Endodermal cell (in vitro differentiated cells): ENCODE measurements around the gene RAB20. TPM values are rescaled to one million over a fixed set of nuclear protein-coding genes. Genes with fewer than 3 reads are reported as not detected.
A peak's percentile ranks its signal among the peaks of the same experiment; 100 is the strongest.

ENCODE experiments used
- DNase-seq: peaks from one replicate; pipeline ENCODE4 v3.0.0-alpha.2; 2017
- H3K27ac ChIP-seq: 2 replicates; pipeline ENCODE4 v1.5.1; 2013; ENCODE audit warnings: mild to moderate bottlenecking, low read depth, low read length, moderate library complexity
- H3K27me3 ChIP-seq: 2 replicates; pipeline ENCODE4 v1.6.1; 2013; ENCODE audit warnings: mild to moderate bottlenecking, low read length, moderate library complexity; ENCODE audit not compliant: insufficient read depth, control insufficient read depth, poor library complexity, severe bottlenecking
- H3K36me3 ChIP-seq: 2 replicates; pipeline ENCODE4 v1.7.0; 2013; ENCODE audit warnings: mild to moderate bottlenecking, low read length, moderate library complexity; ENCODE audit not compliant: control insufficient read depth, insufficient read depth
- H3K4me1 ChIP-seq: one replicate; pipeline ENCODE4 v1.7.0; 2013; ENCODE audit warnings: low read length; ENCODE audit not compliant: control insufficient read depth, insufficient read depth
- H3K4me3 ChIP-seq: 2 replicates; pipeline ENCODE4 v1.5.1; 2013; ENCODE audit warnings: mild to moderate bottlenecking, low read length, moderate library complexity
- H3K9ac ChIP-seq: 2 replicates; pipeline ENCODE4 v1.6.1; 2013; ENCODE audit warnings: mild to moderate bottlenecking, low read length, moderate library complexity; ENCODE audit not compliant: poor library complexity, severe bottlenecking; ENCODE audit errors: extremely low read depth
- H3K9me3 ChIP-seq: 2 replicates; pipeline ENCODE4 v1.6.1; 2013; ENCODE audit warnings: mild to moderate bottlenecking, low read length, moderate library complexity; ENCODE audit not compliant: control insufficient read depth
- H3K27ac Mint-ChIP-seq: 2 replicates; pipeline ENCODE4 v1.8.0; 2020; ENCODE audit warnings: mixed read lengths
- H3K27me3 Mint-ChIP-seq: 2 replicates; pipeline ENCODE4 v1.8.0; 2021; ENCODE audit warnings: mild to moderate bottlenecking, mixed read lengths; ENCODE audit not compliant: insufficient read depth
- H3K36me3 Mint-ChIP-seq: 2 replicates; pipeline ENCODE4 v1.8.0; 2020; ENCODE audit warnings: low read depth, mixed read lengths
- H3K4me1 Mint-ChIP-seq: 2 replicates; pipeline ENCODE4 v1.8.0; 2020; ENCODE audit warnings: mixed read lengths
- H3K4me3 Mint-ChIP-seq: 2 replicates; pipeline ENCODE4 v1.8.0; 2020; ENCODE audit warnings: mild to moderate bottlenecking, moderate library complexity, mixed read lengths
- H3K9me3 Mint-ChIP-seq: 2 replicates; pipeline ENCODE4 v1.8.0; 2020; ENCODE audit warnings: mild to moderate bottlenecking, mixed read lengths
- CTCF ChIP-seq: fragments of 200-600 bp; sonication (generic); conservative IDR thresholded peaks from 2 replicates; pipeline ENCODE4 v1.5.0; 2021; ENCODE audit warnings: antibody characterized with exemption, mild to moderate bottlenecking
- WGBS, 2 experiments: methylation state at CpG; one replicate each; pipeline versions ENCODE4 v1.1.5 to v1.1.7; 2013; ENCODE audit warnings: missing lambda C conversion rate in 2 of 2, mixed read lengths in 1 of 2; ENCODE audit not compliant: insufficient coverage in 1 of 2, insufficient read length in 1 of 2; 5-methylcytosine and 5-hydroxymethylcytosine counted together
- total RNA-seq, 2 donors: library from RNA; stranded (reverse); fragmentation: NEBNext Ultra II Directional in 1 of 2; extraction: Animal tissue kit (Norgen Biotek cat#: 25700) in 1 of 2; gene quantifications; 2 replicates in 1 of 2; 3 replicates in 1 of 2; pipeline ENCODE4 v1.2.1, GENCODE V29; 2021

RAB20 gene
- total RNA-seq, 2 donors from 2014 or later = 12.6 to 14.2 TPM

GRCh38 chr13:110554946-110555345, 6.6 kb downstream of the RAB20 start:
- Mint-ChIP-seq H3K27ac (no peak overlapping the region), H3K27me3 (no peaks in the 10 kb centered on the region)

GRCh38 chr13:110554227-110554836, 7.2 kb downstream of the RAB20 start:
- no peak for TF ChIP-seq CTCF
- H3K9me3 Mint-ChIP-seq = peaks cover 2% of the 10 kb centered on the region

More at GRCh38 chr13:110554946-110555345, 6.6 kb downstream of the RAB20 start:
- H3K36me3 Mint-ChIP-seq = peaks cover 19% of the 10 kb centered on the region
- Histone ChIP-seq H3K27me3 (no peaks in the 10 kb centered on the region), H3K4me3 (no peak overlapping the region), H3K4me1 (peaks cover 19% of the 10 kb centered on the region), H3K9ac (no peak overlapping the region), H3K9me3 (no peaks in the 10 kb centered on the region), H3K27ac (no peak overlapping the region), H3K36me3 (peaks cover 11% of the 10 kb centered on the region)
- WGBS, 2 experiments = 91 to 94% methylated on average over 13 to 16 of the region's 16 CpGs
- no peak for TF ChIP-seq CTCF
- H3K9me3 Mint-ChIP-seq = peaks cover 2% of the 10 kb centered on the region
- DNase-seq = no peak
- H3K4me1 Mint-ChIP-seq = peaks cover 30% of the 10 kb centered on the region
- no peak overlapping the region for H3K4me3 Mint-ChIP-seq

GRCh38 chr13:110553417-110553816, 8.1 kb downstream of the RAB20 start:
- Mint-ChIP-seq H3K27me3 (no peaks in the 10 kb centered on the region), H3K4me1 (peaks cover 33% of the 10 kb centered on the region), H3K4me3 (no peak overlapping the region), H3K27ac (peak overlapping the region; percentile 60), H3K36me3 (peaks cover 19% of the 10 kb centered on the region), H3K9me3 (peaks cover 5% of the 10 kb centered on the region)
- 88 to 97% methylated on average over 3 to 4 of the region's 4 CpGs for WGBS, 2 experiments
- DNase-seq = no peak
- Histone ChIP-seq H3K36me3 (peaks cover 11% of the 10 kb centered on the region), H3K4me3 (no peak overlapping the region), H3K9ac (no peak overlapping the region), H3K9me3 (no peaks in the 10 kb centered on the region), H3K27ac (no peak overlapping the region), H3K27me3 (no peaks in the 10 kb centered on the region), H3K4me1 (peaks cover 31% of the 10 kb centered on the region)
- no peak for TF ChIP-seq CTCF

More at GRCh38 chr13:110554227-110554836, 7.2 kb downstream of the RAB20 start:
- Histone ChIP-seq H3K4me3 (no peak overlapping the region), H3K27me3 (no peaks in the 10 kb centered on the region), H3K27ac (no peak overlapping the region), H3K9ac (no peak overlapping the region), H3K9me3 (no peaks in the 10 kb centered on the region), H3K36me3 (peaks cover 11% of the 10 kb centered on the region), H3K4me1 (peaks cover 21% of the 10 kb centered on the region)
- peaks cover 27% of the 10 kb centered on the region for H3K4me1 Mint-ChIP-seq
- H3K27me3 Mint-ChIP-seq = no peaks in the 10 kb centered on the region
- no peak overlapping the region for H3K4me3 Mint-ChIP-seq
- H3K36me3 Mint-ChIP-seq = peaks cover 17% of the 10 kb centered on the region
- WGBS, 2 experiments = 80 to 91% methylated on average over 3 to 7 of the region's 8 CpGs
- DNase-seq = no peak
- H3K27ac Mint-ChIP-seq = no peak overlapping the region
